Heart left ventricle (tissue), 16 donors: ENCODE data around the gene IFIT2. TPM values are rescaled to one million over a fixed set of nuclear protein-coding genes. Genes with fewer than 3 reads are reported as not detected.
"Not testable (repeated sequence)": the region's sequence is repeated elsewhere in the genome, so short reads cannot be mapped to it uniquely, and the experiment has no call there.

ENCODE experiments used
- ATAC-seq, 4 donors: fragments of 200-7000 bp; cut with Tn5 transposase; one replicate each; pipeline ENCODE4 v1.9.1; 2020 to 2022; ENCODE audit warnings: moderate library complexity in 4 of 4, mild to moderate bottlenecking in 3 of 4, moderate number of reproducible peaks in 1 of 4
- DNase-seq, 5 donors: peaks; one replicate each; pipeline ENCODE4 v3.0.0-alpha.2; 2020
- H3K27ac ChIP-seq, 12 donors: fragments of 200-600 bp; sonication (generic) in 4 of 12; one replicate each; pipeline versions ENCODE4 v1.5.0 to v1.8.0; 2016 to 2022; ENCODE audit warnings: mild to moderate bottlenecking in 2 of 12
- H3K27me3 ChIP-seq, 9 donors: fragments of 200-600 bp; sonication (generic) in 2 of 9; one replicate each; pipeline versions ENCODE4 v1.5.1 to v1.8.0; 2016 to 2022; ENCODE audit warnings: mild to moderate bottlenecking in 3 of 9
- H3K36me3 ChIP-seq, 9 donors: fragments of 200-600 bp; sonication (generic) in 2 of 9; one replicate each; pipeline versions ENCODE4 v1.5.0 to v1.8.0; 2018 to 2022; ENCODE audit warnings: mild to moderate bottlenecking in 2 of 9
- H3K4me1 ChIP-seq, 12 donors: fragments of 200-600 bp; sonication (generic) in 4 of 12; one replicate each; pipeline versions ENCODE4 v1.5.0 to v1.8.0; 2016 to 2022; ENCODE audit warnings: mild to moderate bottlenecking in 3 of 12
- H3K4me3 ChIP-seq, 12 donors: fragments of 200-600 bp; sonication (generic) in 4 of 12; one replicate each; pipeline versions ENCODE4 v1.5.0 to v1.8.0; 2017 to 2022; ENCODE audit warnings: mild to moderate bottlenecking in 9 of 12, moderate library complexity in 4 of 12
- H3K9me3 ChIP-seq, 12 donors: fragments of 200-600 bp; sonication (generic) in 4 of 12; one replicate each; pipeline versions ENCODE4 v1.5.0 to v1.8.0; 2016 to 2022; ENCODE audit warnings: mild to moderate bottlenecking in 1 of 12
- POLR2A ChIP-seq, 2 donors: fragments of 450-650 bp; IDR thresholded peaks; one replicate each; pipeline ENCODE4 v1.6.1; 2017; ENCODE audit warnings: antibody characterized with exemption in 2 of 2, mild to moderate bottlenecking in 2 of 2, moderate library complexity in 2 of 2
- WGBS, 4 donors: extraction: QIAGEN DNeasy Blood & Tissue Kit in 2 of 4; methylation state at CpG; one replicate each; pipeline versions ENCODE4 v1.1.5 to v1.1.7; 2013 to 2018; 5-methylcytosine and 5-hydroxymethylcytosine counted together
- intact Hi-C, 10 donors: fragments of 100-400 bp; cut with DNase I; formaldehyde crosslinking; loops; one replicate each; pipeline versions ENCODE4 v1.11.1 to v1.14.2; 2022
- polyA plus RNA-seq, 2 donors: library from polyadenylated mRNA; stranded (reverse); fragments of 200-250 nt; gene quantifications; one replicate each; pipeline ENCODE4 v1.2.3, GENCODE V29; 2013
- total RNA-seq, 9 donors: library from RNA; depleted of rRNA in 2 of 9; stranded (reverse); fragments of >200 nt in 2 of 9; fragmentation: NEBNext Ultra II Directional in 3 of 9; extraction: Animal tissue kit (Norgen Biotek cat#: 25700) in 3 of 9; gene quantifications; one replicate each; pipeline versions ENCODE4 v1.1.0 to v1.2.4, GENCODE V29; 2016 to 2023
- TF ChIP-seq, protein P1 (sequence below), 12 donors: fragments of 200-600 bp; sonication (generic) in 4 of 12; IDR thresholded peaks; one replicate each; pipeline versions ENCODE4 v1.5.0 to v1.8.0; 2018 to 2022; ENCODE audit warnings: antibody characterized with exemption in 12 of 12, mild to moderate bottlenecking in 5 of 12
- donor health status: ischemic (EF 13 %, LVEDD 7.1; RV severe dilation, severe dysfunction).
- donor health status: healthy with polysubstance abuse.
- donor health status: DM: no; HTN: yes; CAD: no.
- donor health status: DM: no; HTN: no; CAD: no.
- donor health status: ischemic (EF 25% LVEDD 6.9; RV normal size, moderate dysfunction).
- donor health status: ischemic (EF 25% LVEDD 5.7; RV mildly dilated, moderate dysfunction).
- donor health status: healthy.
- donor health status: DM: yes; HTN: yes; CAD: no.
- donor health status: ischemic (EF 35%, LVEDD 5.7; RV mildly dilated, moderate dysfunction).
- donor health status: nonischemic (EF 11% LVEDD 7.7; RV severe dilation, severe dysfunction).
- donor health status: DM: yes; HTN: yes; CAD: no.
- donor health status: PGD.
- donor health status: ischemic (EF 29% LVEDD 5.4; RV normal size, mild dysfunction).
- donor health status: nonischemic (EF 23%, LVEDD 6.1; RV moderate dilation, normal function).

The IFIT2 gene
- total and polyA plus RNA-seq, 11 donors, result 2.1 to 30.2 (median 3.6) TPM

DNA sequence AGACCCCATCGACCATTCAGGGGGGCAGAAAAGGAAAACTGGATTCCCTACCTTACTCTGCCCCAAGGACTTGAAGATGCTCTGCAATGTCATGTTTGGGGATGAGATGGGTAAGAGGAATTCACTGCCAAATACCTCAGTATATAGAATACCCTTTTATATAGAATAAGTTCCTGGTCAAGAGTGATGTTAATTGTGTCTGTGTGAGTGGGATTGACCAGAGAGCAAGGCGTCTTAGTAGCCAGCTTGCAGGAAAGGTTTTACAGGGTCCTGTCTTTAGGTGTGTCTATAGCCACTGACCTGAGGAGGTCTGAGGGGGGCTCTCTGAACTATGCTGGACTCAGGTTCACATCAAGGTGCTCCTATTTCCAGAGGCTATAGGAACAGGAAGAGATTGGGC, 27.3 kb downstream of the IFIT2 start:
- H3K4me3 ChIP-seq, result peak overlapping the region in 8 of 12 donors; percentile 42 to 62 (median 56)
- no peaks in the 10 kb centered on the region for H3K36me3 ChIP-seq
- H3K4me1 ChIP-seq, result peaks cover 0 to 80% (median 41%) of the 10 kb centered on the region in 12 donors
- 82 to 88% (median 85%) methylated on average over 2 of the region's 2 CpGs for WGBS, 4 donors
- DNase-seq (no peak), ATAC-seq (no peak)
- intact Hi-C loops, result loop anchor here in 3 of 10 donors (2.0 to 5.0 kb wide), 5 partner anchors 26 to 86 kb away; partner anchors contain the start of genes IFIT5 (in 2 of the 3) and IFIT2 (in 1 of the 3)
- TF ChIP-seq POLR2A (IDR thresholded peaks at IDR 0.05), result no peak
- TF ChIP-seq, protein P1, sequence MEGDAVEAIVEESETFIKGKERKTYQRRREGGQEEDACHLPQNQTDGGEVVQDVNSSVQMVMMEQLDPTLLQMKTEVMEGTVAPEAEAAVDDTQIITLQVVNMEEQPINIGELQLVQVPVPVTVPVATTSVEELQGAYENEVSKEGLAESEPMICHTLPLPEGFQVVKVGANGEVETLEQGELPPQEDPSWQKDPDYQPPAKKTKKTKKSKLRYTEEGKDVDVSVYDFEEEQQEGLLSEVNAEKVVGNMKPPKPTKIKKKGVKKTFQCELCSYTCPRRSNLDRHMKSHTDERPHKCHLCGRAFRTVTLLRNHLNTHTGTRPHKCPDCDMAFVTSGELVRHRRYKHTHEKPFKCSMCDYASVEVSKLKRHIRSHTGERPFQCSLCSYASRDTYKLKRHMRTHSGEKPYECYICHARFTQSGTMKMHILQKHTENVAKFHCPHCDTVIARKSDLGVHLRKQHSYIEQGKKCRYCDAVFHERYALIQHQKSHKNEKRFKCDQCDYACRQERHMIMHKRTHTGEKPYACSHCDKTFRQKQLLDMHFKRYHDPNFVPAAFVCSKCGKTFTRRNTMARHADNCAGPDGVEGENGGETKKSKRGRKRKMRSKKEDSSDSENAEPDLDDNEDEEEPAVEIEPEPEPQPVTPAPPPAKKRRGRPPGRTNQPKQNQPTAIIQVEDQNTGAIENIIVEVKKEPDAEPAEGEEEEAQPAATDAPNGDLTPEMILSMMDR (IDR thresholded peaks at IDR 0.05), result no peak
- H3K27me3 ChIP-seq, result no peaks in the 10 kb centered on the region
- H3K9me3 ChIP-seq, result peaks cover 0 to 7% (median 0%) of the 10 kb centered on the region in 12 donors
- H3K27ac ChIP-seq, result peak overlapping the region in 11 of 12 donors; percentile 82 to 94 (median 90)

DNA sequence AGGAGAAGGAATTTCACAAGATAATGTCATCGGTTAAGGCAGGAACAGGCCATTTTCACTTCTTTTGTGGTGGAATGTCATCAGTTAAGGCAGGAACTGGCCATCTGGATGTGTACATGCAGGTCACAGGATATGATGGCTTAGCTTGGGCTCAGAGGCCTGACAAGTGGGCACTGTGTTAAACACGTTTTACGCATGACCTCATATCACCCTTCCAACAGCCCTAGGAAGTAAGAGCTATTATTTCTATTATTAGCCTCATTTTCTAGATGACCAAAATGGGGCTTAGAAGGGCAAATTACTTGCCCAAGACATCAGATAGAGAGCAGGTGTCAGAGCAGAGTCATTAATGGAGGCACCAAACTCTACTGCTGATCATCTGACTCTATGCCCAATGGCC, 28.2 kb downstream of the IFIT2 start:
- peaks cover 0 to 89% (median 46%) of the 10 kb centered on the region in 12 donors for H3K4me1 ChIP-seq
- peak overlapping the region in 9 of 12 donors; percentile 8 to 93 (median 84) for H3K27ac ChIP-seq

DNA sequence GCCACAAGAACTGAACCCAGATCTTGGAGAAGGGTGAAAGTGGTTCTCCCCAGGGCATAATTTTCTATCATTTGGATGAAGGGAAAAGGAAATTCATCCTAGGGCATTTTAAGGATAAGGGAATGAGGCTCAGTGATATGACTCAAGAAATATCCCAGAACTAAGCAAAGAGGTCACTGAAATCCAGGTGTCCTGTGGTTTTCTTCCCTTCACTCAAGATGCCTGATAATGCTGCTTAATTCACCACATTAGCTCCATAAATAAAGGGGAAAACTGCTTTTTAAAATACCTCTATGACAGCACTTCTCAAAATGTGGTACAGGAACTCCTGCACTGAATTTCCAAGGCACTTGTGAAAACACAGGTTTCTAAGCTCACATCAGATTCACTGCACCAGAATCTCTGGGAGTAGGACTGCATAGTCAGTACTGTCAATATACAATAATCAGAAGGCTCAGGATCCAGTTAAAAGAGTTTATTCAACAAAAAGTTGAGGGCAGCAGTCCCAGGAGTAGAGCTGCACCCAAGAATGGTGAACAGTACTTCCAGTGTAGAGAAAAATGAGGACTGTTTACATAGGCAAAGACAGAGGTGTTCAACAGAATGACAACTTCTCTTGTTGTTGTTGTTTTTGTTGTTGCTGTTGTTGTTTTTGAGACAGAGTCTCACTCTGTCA, 28.8 kb downstream of the IFIT2 start:
- ATAC-seq (no peak), DNase-seq (no peak)
- Histone ChIP-seq H3K4me3 (peak overlapping the region in 3 of 12 donors; percentile 17 to 60 (median 21)), H3K36me3 (no peaks in the 10 kb centered on the region), H3K9me3 (no peaks in the 10 kb centered on the region), H3K4me1 (peaks cover 0 to 95% (median 47%) of the 10 kb centered on the region in 12 donors), H3K27ac (peak overlapping the region in 9 of 12 donors; percentile 17 to 93 (median 84)), H3K27me3 (no peaks in the 10 kb centered on the region)
- intact Hi-C loops, result no loop called here
- TF ChIP-seq, protein P1 (IDR thresholded peaks at IDR 0.05), result no peak
- no peak for TF ChIP-seq POLR2A (IDR thresholded peaks at IDR 0.05)

More for the DNA sequence above, 28.2 kb downstream of the IFIT2 start:
- H3K36me3 ChIP-seq, intact Hi-C loops, ATAC-seq, DNase-seq, H3K9me3 ChIP-seq, H3K27me3 ChIP-seq: not testable (repeated sequence)
- H3K4me3 ChIP-seq, result peak overlapping the region in 2 of 12 donors; percentile 17 to 60
- WGBS, 4 donors, result 50 to 71% (median 60%) methylated on average over 3 of the region's 3 CpGs

DNA sequence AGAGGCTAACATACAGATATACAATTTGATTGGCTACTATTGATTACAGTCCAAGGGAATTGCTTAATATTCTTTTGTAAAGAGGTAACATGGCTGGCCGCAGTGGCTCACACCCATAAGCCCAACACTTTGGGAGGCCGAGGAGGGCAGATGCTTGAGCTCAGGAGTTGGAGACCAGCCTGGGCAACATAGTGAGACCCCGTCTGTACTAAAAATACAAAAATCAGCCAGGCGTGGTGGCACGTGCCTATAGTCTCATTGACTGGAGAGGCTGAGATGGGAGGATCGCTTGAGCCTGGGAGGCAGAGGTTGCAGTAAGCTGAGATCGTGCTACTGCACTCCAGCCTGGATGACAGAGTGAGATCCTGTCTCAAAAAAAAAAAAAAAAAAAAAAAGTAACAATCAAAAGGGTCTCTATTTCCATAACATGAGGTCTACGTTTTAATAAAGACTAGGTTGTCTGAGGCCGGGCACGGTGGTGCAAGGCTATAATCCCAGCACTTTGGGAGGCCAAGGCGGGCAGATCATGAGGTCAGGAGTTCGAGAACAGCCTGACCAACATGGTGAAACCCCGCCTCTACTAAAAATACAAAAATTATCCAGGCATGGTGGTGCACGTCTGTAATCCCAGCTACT, 29.8 kb downstream of the IFIT2 start:
- intact Hi-C loops, H3K36me3 ChIP-seq, H3K9me3 ChIP-seq, H3K27me3 ChIP-seq, DNase-seq, ATAC-seq: not testable (repeated sequence)
- Histone ChIP-seq H3K27ac (peak overlapping the region; percentile 41 to 93 (median 81)), H3K4me1 (peaks cover 0 to 96% (median 51%) of the 10 kb centered on the region in 12 donors), H3K4me3 (peak overlapping the region in 10 of 12 donors; percentile 33 to 67 (median 53))
- 77 to 81% (median 80%) methylated on average over 14 of the region's 14 CpGs for WGBS, 4 donors

DNA sequence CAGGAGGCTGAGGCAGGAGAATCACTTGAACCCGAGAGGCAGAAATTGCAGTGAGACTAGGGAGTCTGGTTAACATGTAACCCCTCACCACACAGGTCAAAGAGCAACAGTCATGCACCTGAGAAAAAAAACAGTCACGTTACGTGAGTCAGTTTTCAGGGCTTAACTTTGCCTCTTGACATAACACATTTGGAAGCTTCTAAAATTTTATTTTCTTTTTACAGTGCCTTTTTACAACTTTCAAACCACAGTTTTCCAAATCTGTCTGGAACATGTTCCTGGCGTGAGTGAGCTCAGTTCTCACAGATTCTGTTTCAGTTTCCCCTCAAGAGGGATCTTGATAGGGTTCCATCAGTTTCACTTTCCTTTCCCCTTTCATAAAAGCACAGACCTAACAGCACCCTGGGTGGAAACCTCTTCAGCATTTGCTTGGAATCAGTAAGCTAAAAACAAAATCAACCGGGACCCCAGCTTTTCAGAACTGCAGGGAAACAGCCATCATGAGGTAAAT, 30.3 kb downstream of the IFIT2 start:
- Histone ChIP-seq H3K27ac (peak overlapping the region; percentile 41 to 93 (median 81)), H3K4me1 (peaks cover 0 to 96% (median 50%) of the 10 kb centered on the region in 12 donors), H3K4me3 (peak overlapping the region; percentile 1 to 67 (median 52)), H3K9me3 (no peaks in the 10 kb centered on the region), H3K36me3 (peaks cover 0 to 9% (median 2%) of the 10 kb centered on the region in 9 donors), H3K27me3 (no peaks in the 10 kb centered on the region)
- TF ChIP-seq POLR2A (IDR thresholded peaks at IDR 0.05), result no peak
- TF ChIP-seq, protein P1 (IDR thresholded peaks at IDR 0.05), result no peak
- DNase-seq, result peak in 1 of 5 donors; percentile 37
- intact Hi-C loops, result no loop called here
- 14 to 28% (median 21%) methylated on average over 5 of the region's 5 CpGs for WGBS, 4 donors
- peak; percentile 45 to 68 (median 60) for ATAC-seq
